PC-3 (cell line): ENCODE data around the gene SLC27A5. TPM values are rescaled to one million over a fixed set of nuclear protein-coding genes. Genes with fewer than 3 reads are reported as not detected.

Experiments
- ATAC-seq: fragments of 200-7000 bp; cut with Tn5 transposase; 2 replicates; pipeline ENCODE4 v1.9.1; 2020; ENCODE audit warnings: mild to moderate bottlenecking, moderate library complexity
- BruUV-seq: library from RNA; stranded (reverse); fragments of 400-500 nt; replicated peaks from 2 replicates; lab custom pipeline; 2021; lab: Mats Ljungman, UMichigan
- CTCF ChIA-PET: fragments of 300-600 bp; sonication (Branson Sonifier 250); formaldehyde crosslinking; loops from one replicate; lab custom pipeline; 2022; ENCODE audit warnings: antibody characterized with exemption; lab: Charles Lee
- POLR2A ChIA-PET: fragments of 300-600 bp; sonication (Branson Sonifier 250); formaldehyde crosslinking; loops from one replicate; lab custom pipeline; 2022; ENCODE audit warnings: antibody characterized with exemption; ENCODE audit not compliant: unreplicated experiment; lab: Charles Lee
- DNase-seq: peaks from one replicate; pipeline ENCODE4 v3.0.0-alpha.2; 2015
- H2AFZ ChIP-seq: fragments of 300-600 bp; sonication (generic); 2 replicates; pipeline ENCODE4 v1.6.0; 2016; ENCODE audit warnings: antibody characterized with exemption, low read length
- H3F3A ChIP-seq: fragments of 300-600 bp; sonication (generic); one replicate; pipeline ENCODE4 v1.6.0; 2017; ENCODE audit warnings: antibody characterized with exemption, low read length, control low read depth, mild to moderate bottlenecking; ENCODE audit not compliant: unreplicated experiment
- H3K27ac ChIP-seq: fragments of 300-600 bp; sonication (generic); 2 replicates; pipeline ENCODE4 v1.5.1; 2016; ENCODE audit warnings: mild to moderate bottlenecking, low read length
- H3K27me3 ChIP-seq: fragments of 300-600 bp; sonication (generic); 2 replicates; pipeline ENCODE4 v1.6.1; 2016; ENCODE audit warnings: low read length, mixed read lengths
- H3K36me3 ChIP-seq: fragments of 300-600 bp; sonication (generic); 2 replicates; pipeline ENCODE4 v1.6.1; 2016; ENCODE audit warnings: low read depth, mixed run types, low read length, mixed read lengths
- H3K4me1 ChIP-seq: fragments of 300-600 bp; sonication (generic); 2 replicates; pipeline ENCODE4 v1.5.1; 2016; ENCODE audit warnings: low read length; ENCODE audit not compliant: insufficient read depth
- H3K4me2 ChIP-seq: fragments of 300-600 bp; sonication (generic); 2 replicates; pipeline ENCODE4 v1.6.0; 2016; ENCODE audit warnings: low read length
- H3K4me3 ChIP-seq: fragments of 300-600 bp; sonication (generic); 2 replicates; pipeline ENCODE4 v1.5.1; 2016; ENCODE audit warnings: mild to moderate bottlenecking, low read length, mixed read lengths
- H3K79me2 ChIP-seq: fragments of 300-600 bp; sonication (generic); 2 replicates; pipeline ENCODE4 v1.6.1; 2017; ENCODE audit warnings: low read length, mixed read lengths
- H3K9ac ChIP-seq: fragments of 300-600 bp; sonication (generic); 2 replicates; pipeline ENCODE4 v1.6.0; 2016; ENCODE audit warnings: mild to moderate bottlenecking, low read length
- H3K9me2 ChIP-seq: fragments of 300-600 bp; sonication (generic); replicated peaks from 2 replicates; pipeline ENCODE4 v1.6.1; 2016; ENCODE audit warnings: mixed run types, low read length, mixed read lengths
- H3K9me3 ChIP-seq: fragments of 300-600 bp; sonication (generic); 2 replicates; pipeline ENCODE4 v1.6.1; 2016; ENCODE audit warnings: low read length, mixed read lengths
- H4K20me1 ChIP-seq: fragments of 300-600 bp; sonication (generic); 2 replicates; pipeline ENCODE4 v1.6.1; 2016; ENCODE audit warnings: low read length, mixed read lengths
- EZH2 ChIP-seq: fragments of 300-600 bp; sonication (generic); IDR thresholded peaks from one replicate; pipeline ENCODE4 v1.6.1; 2017; ENCODE audit warnings: antibody characterized with exemption, mild to moderate bottlenecking, low read length; ENCODE audit not compliant: unreplicated experiment
- EZH2phosphoT487 ChIP-seq: fragments of 300-600 bp; sonication (generic); IDR thresholded peaks from 2 replicates; pipeline ENCODE4 v1.6.1; 2018; ENCODE audit warnings: mild to moderate bottlenecking, antibody characterized with exemption, low read length, borderline replicate concordance
- intact Hi-C: fragments of 100-400 bp; cut with micrococcal nuclease; formaldehyde crosslinking; loops from 2 replicates; pipeline ENCODE4 v1.9.0; 2023
- total RNA-seq: library from RNA; depleted of rRNA; stranded (reverse); fragments of >200 nt; gene quantifications from 2 replicates; pipeline ENCODE4 v1.2.3, GENCODE V29; 2014
- TF ChIP-seq, protein P1 (sequence below): fragments of 300-600 bp; sonication (generic); conservative IDR thresholded peaks from 2 replicates; pipeline ENCODE4 v1.5.1; 2017; ENCODE audit warnings: antibody characterized with exemption, low read depth, mild to moderate bottlenecking, low read length

The SLC27A5 gene
- total RNA-seq, 1 experiment from 2014 or later = 56.2 TPM

DNA sequence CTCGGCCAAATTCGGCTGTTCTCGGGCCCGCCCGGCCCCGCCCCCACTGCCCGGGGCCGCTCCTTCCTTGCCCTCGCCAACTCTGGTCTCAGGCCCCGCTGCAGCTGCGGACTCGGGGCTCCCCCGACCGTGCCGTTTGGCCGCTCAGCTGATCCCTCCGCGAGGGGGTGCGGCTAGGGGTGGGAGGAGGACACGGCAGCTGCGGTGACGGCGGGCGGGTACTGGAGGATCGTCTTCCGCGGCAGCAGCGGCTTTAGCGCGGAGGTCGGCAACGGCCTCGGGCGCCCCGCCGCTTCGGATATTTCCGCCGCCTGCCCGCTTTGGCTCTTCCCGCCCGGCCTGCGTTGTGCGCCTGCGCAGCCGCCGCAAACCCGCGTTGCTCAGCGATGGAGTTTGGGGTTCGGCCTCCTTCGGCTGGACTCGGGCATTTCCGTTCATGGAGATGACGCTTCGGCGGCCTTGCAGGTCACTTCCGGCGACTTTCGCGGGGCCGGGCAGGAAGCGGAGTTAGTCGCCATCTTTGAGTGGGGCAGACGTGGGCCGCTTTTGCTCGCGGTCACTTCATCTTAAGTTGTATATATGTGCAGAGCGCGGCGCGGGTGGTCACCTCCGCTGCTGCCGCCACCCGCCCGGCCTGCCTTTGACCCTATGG, 47.0 kb upstream of the SLC27A5 start:
- H3K27ac ChIP-seq = peak overlapping the region; percentile 85
- H2AFZ ChIP-seq = peak overlapping the region; percentile 86
- H3K79me2 ChIP-seq = peaks cover 32% of the 10 kb centered on the region
- ChIA-PET CTCF (interaction anchor here (0.6 kb wide), 1 partner anchor 45 kb away, joined by 4 read pairs; no protein-coding TSS in a partner anchor), POLR2A (interaction anchor here (0.6 to 0.9 kb wide), 4 partner anchors 12 to 39 kb away, joined by 3 to 4 read pairs (median 4); partner anchors contain the start of genes TRIM28 and ZBTB45)
- no peaks in the 10 kb centered on the region for H3K27me3 ChIP-seq
- ATAC-seq = peak; percentile 52
- intact Hi-C loops = loop anchor here (1.0 to 2.0 kb wide), 2 partner anchors 14 to 59 kb away; partner anchors contain the start of gene MZF1
- H3K4me3 ChIP-seq = peak overlapping the region; percentile 69
- H3K36me3 ChIP-seq = peaks cover 11% of the 10 kb centered on the region
- TF ChIP-seq EZH2phosphoT487 = no peak
- TF ChIP-seq, protein P1, sequence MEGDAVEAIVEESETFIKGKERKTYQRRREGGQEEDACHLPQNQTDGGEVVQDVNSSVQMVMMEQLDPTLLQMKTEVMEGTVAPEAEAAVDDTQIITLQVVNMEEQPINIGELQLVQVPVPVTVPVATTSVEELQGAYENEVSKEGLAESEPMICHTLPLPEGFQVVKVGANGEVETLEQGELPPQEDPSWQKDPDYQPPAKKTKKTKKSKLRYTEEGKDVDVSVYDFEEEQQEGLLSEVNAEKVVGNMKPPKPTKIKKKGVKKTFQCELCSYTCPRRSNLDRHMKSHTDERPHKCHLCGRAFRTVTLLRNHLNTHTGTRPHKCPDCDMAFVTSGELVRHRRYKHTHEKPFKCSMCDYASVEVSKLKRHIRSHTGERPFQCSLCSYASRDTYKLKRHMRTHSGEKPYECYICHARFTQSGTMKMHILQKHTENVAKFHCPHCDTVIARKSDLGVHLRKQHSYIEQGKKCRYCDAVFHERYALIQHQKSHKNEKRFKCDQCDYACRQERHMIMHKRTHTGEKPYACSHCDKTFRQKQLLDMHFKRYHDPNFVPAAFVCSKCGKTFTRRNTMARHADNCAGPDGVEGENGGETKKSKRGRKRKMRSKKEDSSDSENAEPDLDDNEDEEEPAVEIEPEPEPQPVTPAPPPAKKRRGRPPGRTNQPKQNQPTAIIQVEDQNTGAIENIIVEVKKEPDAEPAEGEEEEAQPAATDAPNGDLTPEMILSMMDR = no peak
- TF ChIP-seq EZH2 = no peak
- H3K9me2 ChIP-seq = no peaks in the 10 kb centered on the region
- no peaks in the 10 kb centered on the region for H3K9me3 ChIP-seq
- H4K20me1 ChIP-seq = no peaks in the 10 kb centered on the region
- BruUV-seq = no TSS peak
- H3K4me1 ChIP-seq = peaks cover 57% of the 10 kb centered on the region
- peak; percentile 100 for DNase-seq
- peak overlapping the region; percentile 97 for H3K4me2 ChIP-seq
- H3K9ac ChIP-seq = peak overlapping the region; percentile 95
- H3F3A ChIP-seq = peaks cover 4% of the 10 kb centered on the region

DNA sequence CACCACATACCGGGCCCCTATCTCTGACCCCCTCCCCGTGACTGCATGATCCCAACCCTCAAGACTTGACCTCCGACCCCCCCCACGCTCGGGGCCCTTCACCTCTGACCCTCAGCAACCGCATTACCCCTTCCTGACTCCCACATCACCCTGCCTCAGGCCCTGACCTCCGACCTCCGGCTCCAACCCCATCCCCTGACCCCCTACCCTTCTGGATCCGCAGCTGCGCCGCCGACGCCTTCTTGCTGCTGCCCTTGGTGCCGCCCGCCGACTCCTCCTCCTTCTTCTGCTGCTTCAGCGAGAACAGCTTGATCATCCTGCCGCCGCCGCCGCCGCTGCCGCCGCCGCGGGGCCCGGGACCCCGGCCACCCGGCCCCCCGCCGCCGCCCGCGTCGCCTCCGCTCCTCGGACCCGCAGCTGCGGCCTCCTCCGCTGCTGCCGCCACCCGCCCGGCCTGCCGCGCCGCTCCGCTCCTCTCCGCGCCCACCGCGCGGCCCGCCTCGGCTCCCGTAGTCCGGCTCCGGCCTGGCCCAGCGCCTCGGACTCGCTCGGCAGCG, 46.4 kb upstream of the SLC27A5 start, which contains the start of gene UBE2M:
TSS of gene UBE2M (minus strand) at position 546 of the 557 bp plus-strand sequence. CDS start at position 316, 230 bp downstream.
- Histone ChIP-seq H3K9me3 (no peaks in the 10 kb centered on the region), H3K4me2 (peak within 1 kb of the TSS; percentile 97), H2AFZ (peak within 1 kb of the TSS; percentile 86), H3K27ac (peak within 1 kb of the TSS; percentile 85), H3K36me3 (peaks cover 11% of the 10 kb centered on the region), H4K20me1 (no peaks in the 10 kb centered on the region), H3K9me2 (no peaks in the 10 kb centered on the region), H3F3A (peaks cover 4% of the 10 kb centered on the region), H3K4me1 (peaks cover 57% of the 10 kb centered on the region), H3K27me3 (no peaks in the 10 kb centered on the region), H3K4me3 (peak within 1 kb of the TSS; percentile 95), H3K79me2 (peaks cover 33% of the 10 kb centered on the region), H3K9ac (peak within 1 kb of the TSS; percentile 98)
- TF ChIP-seq EZH2 (no peak), EZH2phosphoT487 (no peak)
- TF ChIP-seq, protein P1 = no peak
- ChIA-PET POLR2A (interaction anchor here (0.9 kb wide), 1 partner anchor 15 kb away, joined by 4 read pairs; the partner anchor contains the start of gene TRIM28), CTCF (no interaction called here)
- no peak for DNase-seq
- no peak for ATAC-seq
- no TSS peak for BruUV-seq
- intact Hi-C loops = loop anchor here (2.0 kb wide), 1 partner anchor 15 kb away; the partner anchor contains the start of gene MZF1
